ENCODE results near the gene ZWILCH.

DNA sequence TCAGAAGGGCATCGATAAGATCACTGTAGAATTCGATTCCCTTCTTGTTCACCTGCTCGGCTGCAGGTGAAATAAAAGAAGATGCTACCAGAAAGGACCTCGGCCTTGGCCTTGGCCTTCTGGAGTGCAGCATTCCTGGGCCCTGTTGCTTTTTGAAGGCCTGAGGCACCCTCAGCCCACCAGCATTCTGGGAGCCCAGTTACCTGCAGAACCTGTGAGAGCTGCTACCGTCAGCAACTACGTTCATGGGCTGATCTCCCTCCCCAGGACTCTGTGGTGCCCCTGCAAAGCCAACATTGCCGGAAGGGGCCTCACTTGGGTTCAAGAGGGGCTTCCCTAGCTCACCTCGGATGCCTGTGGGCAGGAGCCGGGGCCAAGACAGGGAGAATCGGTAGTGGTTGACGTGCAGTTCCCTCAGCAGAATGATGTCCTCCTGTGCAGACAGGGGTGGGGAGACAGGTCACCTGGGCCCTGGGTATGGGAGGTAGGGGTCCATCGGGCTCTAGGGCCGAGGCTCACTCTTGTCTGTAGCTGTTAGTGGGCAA lies 58.5 kb downstream of the ZWILCH start:
- TF ChIP-seq, protein P1, sequence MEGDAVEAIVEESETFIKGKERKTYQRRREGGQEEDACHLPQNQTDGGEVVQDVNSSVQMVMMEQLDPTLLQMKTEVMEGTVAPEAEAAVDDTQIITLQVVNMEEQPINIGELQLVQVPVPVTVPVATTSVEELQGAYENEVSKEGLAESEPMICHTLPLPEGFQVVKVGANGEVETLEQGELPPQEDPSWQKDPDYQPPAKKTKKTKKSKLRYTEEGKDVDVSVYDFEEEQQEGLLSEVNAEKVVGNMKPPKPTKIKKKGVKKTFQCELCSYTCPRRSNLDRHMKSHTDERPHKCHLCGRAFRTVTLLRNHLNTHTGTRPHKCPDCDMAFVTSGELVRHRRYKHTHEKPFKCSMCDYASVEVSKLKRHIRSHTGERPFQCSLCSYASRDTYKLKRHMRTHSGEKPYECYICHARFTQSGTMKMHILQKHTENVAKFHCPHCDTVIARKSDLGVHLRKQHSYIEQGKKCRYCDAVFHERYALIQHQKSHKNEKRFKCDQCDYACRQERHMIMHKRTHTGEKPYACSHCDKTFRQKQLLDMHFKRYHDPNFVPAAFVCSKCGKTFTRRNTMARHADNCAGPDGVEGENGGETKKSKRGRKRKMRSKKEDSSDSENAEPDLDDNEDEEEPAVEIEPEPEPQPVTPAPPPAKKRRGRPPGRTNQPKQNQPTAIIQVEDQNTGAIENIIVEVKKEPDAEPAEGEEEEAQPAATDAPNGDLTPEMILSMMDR (IDR thresholded peaks at IDR 0.05; ENCODE audit: insufficient read depth, low read length), result no peak
- TF ChIP-seq, protein P2, sequence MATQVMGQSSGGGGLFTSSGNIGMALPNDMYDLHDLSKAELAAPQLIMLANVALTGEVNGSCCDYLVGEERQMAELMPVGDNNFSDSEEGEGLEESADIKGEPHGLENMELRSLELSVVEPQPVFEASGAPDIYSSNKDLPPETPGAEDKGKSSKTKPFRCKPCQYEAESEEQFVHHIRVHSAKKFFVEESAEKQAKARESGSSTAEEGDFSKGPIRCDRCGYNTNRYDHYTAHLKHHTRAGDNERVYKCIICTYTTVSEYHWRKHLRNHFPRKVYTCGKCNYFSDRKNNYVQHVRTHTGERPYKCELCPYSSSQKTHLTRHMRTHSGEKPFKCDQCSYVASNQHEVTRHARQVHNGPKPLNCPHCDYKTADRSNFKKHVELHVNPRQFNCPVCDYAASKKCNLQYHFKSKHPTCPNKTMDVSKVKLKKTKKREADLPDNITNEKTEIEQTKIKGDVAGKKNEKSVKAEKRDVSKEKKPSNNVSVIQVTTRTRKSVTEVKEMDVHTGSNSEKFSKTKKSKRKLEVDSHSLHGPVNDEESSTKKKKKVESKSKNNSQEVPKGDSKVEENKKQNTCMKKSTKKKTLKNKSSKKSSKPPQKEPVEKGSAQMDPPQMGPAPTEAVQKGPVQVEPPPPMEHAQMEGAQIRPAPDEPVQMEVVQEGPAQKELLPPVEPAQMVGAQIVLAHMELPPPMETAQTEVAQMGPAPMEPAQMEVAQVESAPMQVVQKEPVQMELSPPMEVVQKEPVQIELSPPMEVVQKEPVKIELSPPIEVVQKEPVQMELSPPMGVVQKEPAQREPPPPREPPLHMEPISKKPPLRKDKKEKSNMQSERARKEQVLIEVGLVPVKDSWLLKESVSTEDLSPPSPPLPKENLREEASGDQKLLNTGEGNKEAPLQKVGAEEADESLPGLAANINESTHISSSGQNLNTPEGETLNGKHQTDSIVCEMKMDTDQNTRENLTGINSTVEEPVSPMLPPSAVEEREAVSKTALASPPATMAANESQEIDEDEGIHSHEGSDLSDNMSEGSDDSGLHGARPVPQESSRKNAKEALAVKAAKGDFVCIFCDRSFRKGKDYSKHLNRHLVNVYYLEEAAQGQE (IDR thresholded peaks at IDR 0.05; ENCODE audit: insufficient replicate concordance, low read depth), result no peak
- no peak for TF ChIP-seq POLR2AphosphoS5 (IDR thresholded peaks at IDR 0.05; ENCODE audit: low read depth)
